H1 (cell line): ENCODE measurements around the gene LAMB3. TPM values are rescaled to one million over a fixed set of nuclear protein-coding genes. Genes with fewer than 3 reads are reported as not detected.

Experiments used
- CTCF ChIA-PET: fragments of 300-600 bp; sonication (Branson Sonifier 250); formaldehyde crosslinking; loops from one replicate; lab custom pipeline; 2021; ENCODE audit not compliant: partially characterized antibody; lab: Charles Lee
- POLR2A ChIA-PET: fragments of 300-600 bp; sonication (Branson Sonifier 250); formaldehyde crosslinking; loops from one replicate; lab custom pipeline; 2021; ENCODE audit warnings: inconsistent platforms; ENCODE audit not compliant: partially characterized antibody; lab: Charles Lee
- DNase-seq, 2 experiments: peaks; one replicate each; pipeline versions ENCODE4 v3.0.0 to v3.0.0-alpha.2; 2010 to 2022; ENCODE audit warnings: low spot score in 2 of 2, low read depth in 1 of 2, mixed read lengths in 1 of 2
- FAIRE-seq: peaks from 2 replicates; lab custom pipeline; 2011; peaks lifted over from hg19 to GRCh38; lab: Jason Lieb, UNC
- H2AFZ ChIP-seq: 2 replicates; pipeline ENCODE4 v1.8.1; 2012; ENCODE audit warnings: low read length, inconsistent platforms
- H2AK5ac ChIP-seq: 2 replicates; pipeline ENCODE4 v1.6.1; 2013; ENCODE audit warnings: low read depth, low read length
- H2BK120ac ChIP-seq: replicated peaks from 2 replicates; pipeline ENCODE3; 2013; ENCODE audit warnings: low read depth, low read length, inconsistent platforms
- H2BK12ac ChIP-seq: 2 replicates; pipeline ENCODE4 v1.6.1; 2013; ENCODE audit warnings: low read depth, low read length
- H2BK15ac ChIP-seq: 2 replicates; pipeline ENCODE4 v1.6.1; 2013; ENCODE audit warnings: low read length
- H2BK20ac ChIP-seq: 2 replicates; pipeline ENCODE4 v1.6.1; 2013; ENCODE audit warnings: low read length
- H2BK5ac ChIP-seq: 2 replicates; pipeline ENCODE4 v1.6.1; 2013; ENCODE audit warnings: low read depth, low read length
- H3K14ac ChIP-seq: 2 replicates; pipeline ENCODE4 v1.6.1; 2013; ENCODE audit warnings: inconsistent platforms; ENCODE audit not compliant: insufficient read length
- H3K18ac ChIP-seq: 2 replicates; pipeline ENCODE4 v1.6.1; 2013; ENCODE audit warnings: low read length; ENCODE audit errors: extremely low read depth
- H3K23ac ChIP-seq: 2 replicates; pipeline ENCODE4 v1.6.1; 2013; ENCODE audit warnings: inconsistent platforms; ENCODE audit not compliant: insufficient read length
- H3K23me2 ChIP-seq: 2 replicates; pipeline ENCODE4 v1.6.1; 2013; ENCODE audit warnings: low read depth, low read length
- H3K27ac ChIP-seq: 2 replicates; pipeline ENCODE4 v1.6.1; 2011; ENCODE audit warnings: low read depth, low read length, inconsistent platforms
- H3K27me3 ChIP-seq, 4 experiments: replicated peaks in 1 of 4; 1 replicate in 1 of 4; 2 replicates in 3 of 4; pipeline versions ENCODE4 v1.6.1 to v1.8.1; 2011 to 2013; ENCODE audit warnings: low read length in 3 of 4, mild to moderate bottlenecking in 3 of 4, inconsistent platforms in 2 of 4, mixed read lengths in 2 of 4, moderate library complexity in 1 of 4; ENCODE audit not compliant: control insufficient read depth in 3 of 4, insufficient read depth in 3 of 4; ENCODE audit errors: extremely low read depth in 1 of 4
- H3K36me3 ChIP-seq, 4 experiments: 2 replicates each; pipeline versions ENCODE4 v1.6.1 to v1.8.1; 2011 to 2013; ENCODE audit warnings: mild to moderate bottlenecking in 4 of 4, low read length in 3 of 4, moderate library complexity in 2 of 4, control low read depth in 1 of 4, inconsistent platforms in 1 of 4; ENCODE audit not compliant: insufficient read depth in 4 of 4, control insufficient read depth in 2 of 4
- H3K4ac ChIP-seq: replicated peaks from 2 replicates; pipeline ENCODE3; 2013; ENCODE audit warnings: low read length, low read depth, mixed read lengths, inconsistent platforms; ENCODE audit not compliant: insufficient read length
- H3K4me1 ChIP-seq, 4 experiments: replicated peaks in 1 of 4; 1 replicate in 1 of 4; 2 replicates in 3 of 4; pipeline versions ENCODE4 v1.6.1 to v1.8.1; 2011 to 2013; ENCODE audit warnings: low read length in 3 of 4, inconsistent platforms in 2 of 4, mixed read lengths in 1 of 4; ENCODE audit not compliant: insufficient read depth in 4 of 4, control insufficient read depth in 3 of 4
- H3K4me2 ChIP-seq, 2 experiments: 2 replicates each; pipeline versions ENCODE4 v1.6.1 to v1.8.1; 2011 to 2013; ENCODE audit warnings: low read depth in 2 of 2, low read length in 2 of 2, control low read depth in 1 of 2, inconsistent platforms in 1 of 2, mild to moderate bottlenecking in 1 of 2; ENCODE audit not compliant: insufficient read depth in 1 of 2
- H3K4me3 ChIP-seq, 4 experiments: fragments of 200-600, 300-600 bp in 1 of 4; sonication (generic), shearing (Covaris generic), sonication (Bioruptor Twin) in 1 of 4; 2 replicates each; pipeline versions ENCODE4 v1.5.1 to v1.8.1; 2011 to 2016; ENCODE audit warnings: low read length in 4 of 4, low read depth in 3 of 4, control low read depth in 2 of 4, inconsistent platforms in 2 of 4, mild to moderate bottlenecking in 2 of 4, mixed read lengths in 1 of 4, moderate library complexity in 1 of 4; ENCODE audit not compliant: insufficient read depth in 2 of 4; ENCODE audit errors: extremely low read depth in 1 of 4
- H3K56ac ChIP-seq: replicated peaks from 2 replicates; pipeline ENCODE3; 2013; ENCODE audit warnings: low read depth, mild to moderate bottlenecking, mixed read lengths, low read length, inconsistent platforms; ENCODE audit not compliant: insufficient read length
- H3K79me1 ChIP-seq: 2 replicates; pipeline ENCODE4 v1.6.1; 2013; ENCODE audit warnings: low read depth, low read length, control low read depth
- H3K79me2 ChIP-seq, 2 experiments: 2 replicates each; pipeline versions ENCODE4 v1.6.1 to v1.8.1; 2012 to 2013; ENCODE audit warnings: low read length in 2 of 2, mild to moderate bottlenecking in 2 of 2, inconsistent platforms in 1 of 2; ENCODE audit not compliant: insufficient read depth in 2 of 2, control insufficient read depth in 1 of 2
- H3K9ac ChIP-seq, 4 experiments: replicated peaks in 1 of 4; 1 replicate in 1 of 4; 2 replicates in 3 of 4; pipeline versions ENCODE4 v1.6.1 to v1.8.1; 2011 to 2013; ENCODE audit warnings: low read depth in 3 of 4, low read length in 3 of 4, control low read depth in 2 of 4, mild to moderate bottlenecking in 2 of 4, moderate library complexity in 2 of 4, inconsistent platforms in 1 of 4; ENCODE audit errors: extremely low read depth in 1 of 4
- H3K9me3 ChIP-seq, 2 experiments: 2 replicates each; pipeline versions ENCODE4 v1.6.1 to v1.8.1; 2012 to 2013; ENCODE audit warnings: mild to moderate bottlenecking in 2 of 2, moderate library complexity in 2 of 2, control low read depth in 1 of 2, inconsistent platforms in 1 of 2, low read depth in 1 of 2, low read length in 1 of 2, mixed read lengths in 1 of 2; ENCODE audit not compliant: insufficient read depth in 2 of 2
- H4K20me1 ChIP-seq, 2 experiments: replicated peaks in 1 of 2; 2 replicates each; pipeline versions ENCODE3 to v1.8.1; 2011 to 2013; ENCODE audit warnings: inconsistent platforms in 2 of 2, low read length in 2 of 2, mild to moderate bottlenecking in 1 of 2; ENCODE audit not compliant: insufficient read depth in 2 of 2, control insufficient read depth in 1 of 2
- H4K5ac ChIP-seq: 2 replicates; pipeline ENCODE4 v1.6.1; 2013; ENCODE audit warnings: low read length, low read depth, mixed read lengths, inconsistent platforms; ENCODE audit not compliant: insufficient read length
- H4K8ac ChIP-seq: 2 replicates; pipeline ENCODE4 v1.8.0; 2013; ENCODE audit warnings: mild to moderate bottlenecking, moderate library complexity, low read length, inconsistent platforms; ENCODE audit not compliant: insufficient read depth; ENCODE audit errors: extremely low read depth
- H4K91ac ChIP-seq: replicated peaks from 2 replicates; pipeline ENCODE3; 2013; ENCODE audit warnings: low read length, mixed read lengths, inconsistent platforms; ENCODE audit not compliant: insufficient read length
- ASH2L ChIP-seq: fragments of 200-600, 300-600 bp; sonication (generic); IDR thresholded peaks from one replicate; pipeline ENCODE4 v1.7.1; 2017; ENCODE audit warnings: low read length
- BACH1 ChIP-seq: IDR thresholded peaks from 2 replicates; pipeline ENCODE4 v1.6.1; 2012; ENCODE audit warnings: low read length, improper control_type of control experiment
- BRCA1 ChIP-seq: IDR thresholded peaks from 2 replicates; pipeline ENCODE4 v1.6.1; 2012; ENCODE audit warnings: low read depth, low read length, improper control_type of control experiment
- CBX8 ChIP-seq: fragments of 300-800, 300-1000 bp; sonication (generic); IDR thresholded peaks from 2 replicates; pipeline ENCODE4 v1.7.1; 2016; ENCODE audit warnings: low read depth, low read length, borderline replicate concordance
- CHD1 ChIP-seq: IDR thresholded peaks from 2 replicates; pipeline ENCODE4 v1.6.1; 2012; ENCODE audit warnings: low read depth, low read length, improper control_type of control experiment
- EZH2 ChIP-seq: fragments of 200-600 bp; sonication (generic); IDR thresholded peaks from 2 replicates; pipeline ENCODE4 v1.7.1; 2012; ENCODE audit warnings: low read depth, mild to moderate bottlenecking, moderate library complexity, low read length, inconsistent platforms; ENCODE audit not compliant: severe bottlenecking
- HDAC6 ChIP-seq: IDR thresholded peaks from one replicate; pipeline ENCODE4 v1.7.1; 2012; ENCODE audit warnings: low read depth, mild to moderate bottlenecking, inconsistent platforms, low read length, moderate library complexity
- MAX ChIP-seq: IDR thresholded peaks from 2 replicates; pipeline ENCODE4 v1.6.1; 2012; ENCODE audit warnings: inconsistent platforms
- PHF8 ChIP-seq: fragments of 200-600 bp; sonication (generic); conservative IDR thresholded peaks from 2 replicates; pipeline ENCODE4 v1.7.1; 2012; ENCODE audit warnings: low read depth, mild to moderate bottlenecking, inconsistent platforms, low read length, moderate library complexity
- RBBP5 ChIP-seq: IDR thresholded peaks from 2 replicates; pipeline ENCODE4 v1.7.1; 2012; ENCODE audit warnings: low read depth, mild to moderate bottlenecking, inconsistent platforms, low read length, moderate library complexity, borderline replicate concordance
- TAF1 ChIP-seq: IDR thresholded peaks from 2 replicates; pipeline ENCODE4 v1.6.1; 2011; ENCODE audit warnings: mild to moderate bottlenecking, low read depth, low read length
- TAF7 ChIP-seq: optimal IDR thresholded peaks from 2 replicates; pipeline ENCODE3; 2011; ENCODE audit warnings: low read depth, mild to moderate bottlenecking, inconsistent platforms, low read length, moderate library complexity, borderline replicate concordance
- TCF12 ChIP-seq: IDR thresholded peaks from 2 replicates; pipeline ENCODE4 v1.6.1; 2011; ENCODE audit warnings: low read depth, mild to moderate bottlenecking, low read length
- WGBS, 2 experiments: shearing (Covaris generic) in 1 of 2; methylation state at CpG; one replicate each; pipeline versions ENCODE4 v1.1.6 to v1.1.7; 2013 to 2015; ENCODE audit warnings: low lambda C conversion rate in 2 of 2, mixed read lengths in 2 of 2, inconsistent platforms in 1 of 2, low coverage in 1 of 2, missing lambda C conversion rate in 1 of 2; ENCODE audit not compliant: insufficient replicate concordance in 2 of 2, insufficient coverage in 1 of 2, insufficient read length in 1 of 2; ENCODE audit errors: extremely low coverage in 1 of 2, missing lambda C conversion rate in 1 of 2; 5-methylcytosine and 5-hydroxymethylcytosine counted together
- polyA plus RNA-seq, 7 experiments: library from polyadenylated mRNA; depleted of rRNA in 3 of 7; stranded (reverse) in 5 of 7; unstranded in 2 of 7; fragments of >200 nt in 5 of 7; fragments of 200-250 nt in 2 of 7; gene quantifications; 1 replicate in 5 of 7; 2 replicates in 1 of 7; 4 replicates in 1 of 7; pipeline versions ENCODE4 v1.2.1 to v1.2.3, GENCODE V29; 2011 to 2013; ENCODE audit warnings: missing spikeins in 2 of 7, mixed read lengths in 2 of 7
- total RNA-seq: library from RNA; stranded (reverse); fragmentation: NEBNext Ultra II Directional; extraction: Animal tissue kit (Norgen Biotek cat#: 25700); gene quantifications from 2 replicates; pipeline ENCODE4 v1.2.1, GENCODE V29; 2021

Gene LAMB3
- total and polyA plus RNA-seq, 2 of the 8 experiments (the other 6 are each of a cell fraction or from before 2014, with no cell fraction given): 0.45 to 0.50 TPM

- H4K91ac ChIP-seq: no peak overlapping the region
- H3K27me3 ChIP-seq: no peaks in the 10 kb centered on the region; a peak in 2 of 7 replicates
- ChIA-PET CTCF (interaction anchor here (0.9 to 6.8 kb wide), 15 partner anchors 10 to 124 kb away, joined by 3 to 41 read pairs (median 4); partner anchors contain the start of genes G0S2 and LAMB3), POLR2A (interaction anchor here (0.7 kb wide), 1 partner anchor 12 kb away, joined by 3 read pairs; no protein-coding TSS in a partner anchor)
- no peaks in the 10 kb centered on the region for H4K20me1 ChIP-seq
- TF ChIP-seq MAX (no peak), RBBP5 (no peak), TCF12 (no peak), TAF7 (no peak), CBX8 (no peak), BRCA1 (no peak), BACH1 (no peak), TAF1 (no peak), ASH2L (no peak), CHD1 (no peak), HDAC6 (no peak), EZH2 (no peak), PHF8 (no peak)
- no peak overlapping the region for H4K8ac ChIP-seq
- H3K79me1 ChIP-seq: no peaks in the 10 kb centered on the region
- no peaks in the 10 kb centered on the region for H3K79me2 ChIP-seq
- no peak overlapping the region for H2BK5ac ChIP-seq
- peaks cover 0 to 3% (median 0%) of the 10 kb centered on the region in 4 experiments; a peak in 1 of 7 replicates for H3K4me1 ChIP-seq
- no peak overlapping the region for H3K4ac ChIP-seq
- 75% methylated on average over 4 of the region's 4 CpGs; no CpG with 5 or more reads in 1 of the 2 experiments for WGBS, 2 experiments
- H3K4me3 ChIP-seq: no peak overlapping the region
- no peak overlapping the region for H4K5ac ChIP-seq
- H2BK20ac ChIP-seq: no peak overlapping the region
- DNase-seq (no peak), FAIRE-seq (no peak)
- no peak overlapping the region for H2BK15ac ChIP-seq
- H3K9ac ChIP-seq: no peak overlapping the region
- no peak overlapping the region for H2BK12ac ChIP-seq
- H3K36me3 ChIP-seq: no peaks in the 10 kb centered on the region
- H3K23me2 ChIP-seq: no peaks in the 10 kb centered on the region
- H3K9me3 ChIP-seq: no peaks in the 10 kb centered on the region
- no peak overlapping the region for H3K27ac ChIP-seq
- no peak overlapping the region for H3K14ac ChIP-seq
- no peak overlapping the region for H2AK5ac ChIP-seq
- no peak overlapping the region for H2AFZ ChIP-seq
- no peak overlapping the region for H3K56ac ChIP-seq
- no peak overlapping the region for H3K18ac ChIP-seq
- no peak overlapping the region for H3K4me2 ChIP-seq
- no peak overlapping the region for H3K23ac ChIP-seq
- no peak overlapping the region for H2BK120ac ChIP-seq
Measured at GRCh38 chr1:209689477-209689876, 37.3 kb upstream of the LAMB3 start.
